GM21825 (cell line): ENCODE data around the gene RNF7.
"Not testable (repeated sequence)": the region's sequence is repeated elsewhere in the genome, so short reads cannot be mapped to it uniquely, and the experiment has no call there.

Experiments used
- ATAC-seq: cut with Tn5 transposase; IDR thresholded peaks from one replicate; pipeline ENCODE4 v1.9.1; 2021; ENCODE audit warnings: mild to moderate bottlenecking, moderate library complexity; ENCODE audit not compliant: unreplicated experiment

The RNF7 gene

GRCh38 chr3:141735176-141735575 is 2.9 kb upstream of the RNF7 start:
- no peak for ATAC-seq

- no peak for ATAC-seq
Observed at GRCh38 chr3:141735770-141736465, 2.2 kb upstream of the RNF7 start.

GRCh38 chr3:141737093-141737492 is 1.0 kb upstream of the RNF7 start:
- no peak for ATAC-seq

- no peak for ATAC-seq
Observed at GRCh38 chr3:141737678-141738021, 448 bp upstream of the RNF7 start.

- ATAC-seq: no peak
Observed at GRCh38 chr3:141738891-141739363, 829 bp downstream of the RNF7 start.

GRCh38 chr3:141739731-141740130 is 1.6 kb downstream of the RNF7 start:
- no peak for ATAC-seq

- no peak for ATAC-seq
Observed at GRCh38 chr3:141740349-141740748, 2.3 kb downstream of the RNF7 start.

- ATAC-seq: no peak
Observed at GRCh38 chr3:141743305-141743704, 5.2 kb downstream of the RNF7 start.

- ATAC-seq: no peak
Observed at GRCh38 chr3:141746962-141747361, 8.9 kb downstream of the RNF7 start.

GRCh38 chr3:141753399-141753798 is 15.3 kb downstream of the RNF7 start:
- no peak for ATAC-seq

GRCh38 chr3:141754032-141754431 is 15.9 kb downstream of the RNF7 start:
- no peak for ATAC-seq

GRCh38 chr3:141762552-141762951 is 24.5 kb downstream of the RNF7 start:
- ATAC-seq: not testable (repeated sequence)

GRCh38 chr3:141763088-141763750 is 25.1 kb downstream of the RNF7 start, which contains the start of gene GRK7:
Gene GRK7, plus strand, starts transcription at chr3:141763408. Its CDS starts 14,877 bp downstream, at chr3:141778285.
- no peak for ATAC-seq

GRCh38 chr3:141764045-141764444 is 25.9 kb downstream of the RNF7 start:
- ATAC-seq: no peak

GRCh38 chr3:141764465-141764864 is 26.4 kb downstream of the RNF7 start:
- ATAC-seq: no peak

- no peak for ATAC-seq
Observed at GRCh38 chr3:141764986-141765385, 26.9 kb downstream of the RNF7 start.

GRCh38 chr3:141767066-141767465 is 29.0 kb downstream of the RNF7 start:
- no peak for ATAC-seq

- ATAC-seq: no peak
Observed at GRCh38 chr3:141769221-141769894, 31.3 kb downstream of the RNF7 start.

GRCh38 chr3:141773676-141774075 is 35.6 kb downstream of the RNF7 start:
- no peak for ATAC-seq

- ATAC-seq: no peak
Observed at GRCh38 chr3:141776376-141776775, 38.3 kb downstream of the RNF7 start.

GRCh38 chr3:141776885-141777284 is 38.8 kb downstream of the RNF7 start:
- ATAC-seq: no peak
